Hematopoietic multipotent progenitor cell treated with erythropoietin and hydrocortisone succinate and interleukin-3 and kit ligand, for 4 days (in vitro differentiated cells): ENCODE results near the gene FMNL3.

ENCODE experiments used
- DNase-seq: peaks from one replicate; pipeline ENCODE4 v3.0.0-alpha.2; 2015

Gene FMNL3

DNA sequence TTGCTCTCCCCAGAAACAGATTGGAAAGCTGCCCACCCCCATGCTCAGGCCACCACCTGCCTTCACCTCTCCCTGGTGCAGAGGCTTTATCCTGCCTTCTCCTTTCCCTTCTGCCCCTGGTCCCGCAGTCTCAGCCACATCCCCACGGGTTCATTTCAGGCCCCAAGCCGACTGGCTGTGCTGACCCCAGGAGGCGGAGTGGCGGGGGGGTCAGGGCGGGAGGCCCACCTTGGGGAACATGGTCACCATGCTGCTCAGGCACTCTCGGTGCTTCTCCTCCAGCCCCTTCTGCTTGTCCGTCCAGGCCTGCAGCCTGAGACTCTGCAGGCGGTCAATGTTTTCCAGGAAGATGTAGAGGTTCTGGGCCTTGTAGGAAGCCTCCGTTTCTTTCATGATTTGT, 108.7 kb downstream of the FMNL3 start:
- no peak for DNase-seq

DNA sequence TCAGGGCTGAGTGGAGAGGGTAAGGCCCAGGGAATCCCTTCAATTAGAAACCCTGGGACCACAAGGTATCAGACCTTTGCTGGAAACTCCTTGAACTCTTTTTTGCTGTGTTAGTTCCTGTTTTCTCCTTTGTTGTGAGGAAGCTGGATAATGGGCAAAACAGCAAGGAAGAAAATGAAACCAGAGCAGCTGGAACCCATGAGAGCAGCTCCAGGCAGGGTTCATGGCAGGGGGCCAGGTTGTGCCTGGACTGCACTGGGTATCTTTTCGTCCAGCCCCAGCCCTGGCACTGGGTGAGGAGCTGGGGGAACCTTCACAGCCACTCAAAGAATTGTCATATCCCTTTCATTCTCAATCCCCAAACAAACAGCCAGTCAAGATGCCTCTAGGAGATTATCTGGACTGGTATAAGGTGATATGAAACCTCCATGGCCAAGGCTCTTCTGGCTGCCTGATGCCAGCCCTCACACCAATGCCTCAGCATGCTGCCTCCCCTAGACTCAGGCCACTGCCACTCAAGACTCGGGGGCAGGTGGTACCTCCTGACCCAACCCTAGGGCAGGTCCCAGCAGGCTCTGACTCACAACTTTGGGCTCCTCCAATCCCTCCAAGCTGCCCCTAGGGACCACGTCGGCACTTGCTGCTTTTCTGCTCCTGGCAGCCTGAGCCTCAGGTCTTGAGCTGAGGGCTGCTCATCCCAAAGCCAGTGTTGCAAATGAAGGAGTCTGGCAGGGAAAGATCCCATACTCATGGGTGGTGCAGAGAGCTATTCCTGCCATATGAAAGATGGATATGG, 118.3 kb downstream of the FMNL3 start:
- peak; percentile 73 for DNase-seq

DNA sequence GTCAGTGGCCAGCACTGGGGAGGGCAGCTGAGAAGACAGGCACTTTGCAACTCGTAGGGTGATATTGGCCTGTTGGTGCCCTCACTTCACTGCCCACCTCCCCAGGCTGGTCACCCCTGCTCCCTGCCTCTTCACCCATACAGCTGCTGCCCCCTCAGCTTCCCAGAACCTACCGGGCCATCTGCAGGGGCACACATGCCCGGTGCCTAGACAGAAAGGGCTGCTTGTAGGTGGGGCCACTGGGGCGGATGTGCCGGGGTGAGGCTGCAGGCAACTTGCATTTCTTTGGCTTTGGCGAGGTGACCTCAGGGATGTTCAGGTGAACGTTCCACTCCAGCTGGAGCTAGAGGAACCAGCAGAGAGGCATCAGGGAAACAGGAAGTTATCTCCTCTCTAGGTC, 118.9 kb downstream of the FMNL3 start:
- DNase-seq: no peak

DNA sequence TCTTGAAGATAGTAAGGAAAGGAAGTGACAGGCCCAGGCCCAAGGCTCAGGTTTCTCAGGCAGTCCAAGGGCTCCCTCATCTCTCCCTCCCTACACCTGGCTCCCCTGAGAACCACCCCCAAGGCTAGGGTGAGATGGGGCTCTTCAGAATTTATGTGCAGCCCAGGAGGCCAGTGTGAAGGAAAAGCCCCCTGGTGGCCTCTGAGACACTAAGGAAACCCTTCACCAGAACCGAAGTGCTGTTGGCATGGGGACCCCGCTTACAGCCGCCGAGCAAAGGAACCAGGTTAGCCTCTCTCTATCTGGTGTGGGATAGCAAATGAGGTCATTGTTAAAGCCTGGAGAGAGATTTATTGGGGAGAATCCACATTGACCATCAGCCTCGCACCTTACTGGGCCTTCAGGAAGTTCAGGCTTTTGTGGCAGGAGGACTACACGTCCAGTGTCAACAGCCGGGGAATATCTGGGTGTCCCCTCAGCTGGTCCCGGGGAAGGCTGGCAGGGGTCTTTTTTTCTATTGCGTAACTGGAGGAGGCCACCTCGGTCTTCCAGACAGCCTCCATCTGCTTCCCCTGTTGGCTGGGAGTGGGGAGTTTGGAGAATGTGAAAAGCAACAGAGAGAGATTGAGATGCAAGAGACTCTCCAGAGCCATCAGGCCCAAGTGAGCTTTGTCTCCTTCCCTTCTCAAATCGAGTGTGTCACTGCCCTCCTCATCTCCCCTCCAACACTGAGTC, 119.9 kb downstream of the FMNL3 start:
- DNase-seq: peak; percentile 29
